HepG2 (cell line): ENCODE data around the gene LPIN3. TPM values are rescaled to one million over a fixed set of nuclear protein-coding genes. Genes with fewer than 3 reads are reported as not detected.

ENCODE experiments used
- CHD2 ChIP-seq: IDR thresholded peaks from 2 replicates; pipeline ENCODE4 v1.6.1; 2011; ENCODE audit warnings: low read depth, low read length, improper control_type of control experiment
- FLYWCH1 ChIP-seq: sonication (generic); formaldehyde crosslinking; IDR thresholded peaks from 2 replicates; pipeline ENCODE4 v1.8.1; 2023; ENCODE audit warnings: mild to moderate bottlenecking, missing genetic modification reagents
- FOXA1 ChIP-seq, 2 experiments: fragments of 450-650 bp in 1 of 2; sonication (generic) in 1 of 2; formaldehyde crosslinking in 1 of 2; IDR thresholded peaks; 2 replicates each; pipeline versions ENCODE4 v1.4.0 to v1.6.1; 2016 to 2020; ENCODE audit warnings: missing genetic modification reagents in 1 of 2
- GZF1 ChIP-seq: sonication (generic); formaldehyde crosslinking; IDR thresholded peaks from 2 replicates; pipeline ENCODE4 v1.5.1; 2020; ENCODE audit warnings: mild to moderate bottlenecking, missing genetic modification reagents
- KDM3A ChIP-seq: IDR thresholded peaks from 2 replicates; pipeline ENCODE4 v1.6.1; 2018; ENCODE audit warnings: low read depth, missing compliant biosample characterization
- NR2F6 ChIP-seq, 2 experiments: IDR thresholded peaks; 2 replicates each; pipeline ENCODE4 v1.6.1; 2016; ENCODE audit warnings: antibody characterized with exemption in 1 of 2, mild to moderate bottlenecking in 1 of 2
- PHF8 ChIP-seq: sonication (generic); formaldehyde crosslinking; IDR thresholded peaks from 2 replicates; pipeline ENCODE4 v1.5.0; 2020; ENCODE audit warnings: missing genetic modification reagents
- RFX3 ChIP-seq: IDR thresholded peaks from 2 replicates; pipeline ENCODE4 v1.6.1; 2016; ENCODE audit warnings: missing biosample characterization, missing genetic modification reagents
- RNF2 ChIP-seq: fragments of 450-650 bp; conservative IDR thresholded peaks from 2 replicates; pipeline ENCODE4 v1.6.1; 2016; ENCODE audit warnings: low read depth
- SALL2 ChIP-seq: sonication (generic); formaldehyde crosslinking; IDR thresholded peaks from 2 replicates; pipeline ENCODE4 v1.8.1; 2023; ENCODE audit warnings: mild to moderate bottlenecking, missing genetic modification reagents, inconsistent platforms
- SMARCE1 ChIP-seq: fragments of 450-650 bp; IDR thresholded peaks from 2 replicates; pipeline ENCODE4 v1.6.1; 2017; ENCODE audit warnings: borderline replicate concordance
- SRY ChIP-seq: sonication (generic); formaldehyde crosslinking; IDR thresholded peaks from 2 replicates; pipeline ENCODE4 v1.8.0; 2022; ENCODE audit warnings: mild to moderate bottlenecking, missing genetic modification reagents
- ZMAT3 ChIP-seq: sonication (generic); formaldehyde crosslinking; conservative IDR thresholded peaks from 2 replicates; pipeline ENCODE4 v1.7.0; 2021; ENCODE audit warnings: missing genetic modification reagents
- ZNF224 ChIP-seq: sonication (generic); formaldehyde crosslinking; IDR thresholded peaks from 2 replicates; pipeline ENCODE4 v1.5.0; 2020; ENCODE audit warnings: mild to moderate bottlenecking, missing genetic modification reagents
- ZNF563 ChIP-seq: sonication (generic); formaldehyde crosslinking; IDR thresholded peaks from 2 replicates; pipeline ENCODE4 v1.8.0; 2022; ENCODE audit warnings: mild to moderate bottlenecking, moderate library complexity, missing genetic modification reagents
- ZNF713 ChIP-seq: sonication (generic); formaldehyde crosslinking; IDR thresholded peaks from 2 replicates; pipeline ENCODE4 v1.4.0; 2020; ENCODE audit warnings: mild to moderate bottlenecking, missing genetic modification reagents
- ZNF761 ChIP-seq: sonication (generic); formaldehyde crosslinking; conservative IDR thresholded peaks from 2 replicates; pipeline ENCODE4 v1.4.0; 2020; ENCODE audit warnings: mild to moderate bottlenecking, missing genetic modification reagents
- ZNF781 ChIP-seq: sonication (generic); formaldehyde crosslinking; IDR thresholded peaks from 2 replicates; pipeline ENCODE4 v1.5.1; 2020; ENCODE audit warnings: borderline replicate concordance, mild to moderate bottlenecking, missing genetic modification reagents; ENCODE audit errors: not compliant biosample characterization
- polyA plus RNA-seq, 8 experiments: library from polyadenylated mRNA; depleted of rRNA in 3 of 8; stranded (reverse) in 7 of 8; unstranded in 1 of 8; fragments of >200 nt; fragmentation: Illumina TruSeq in 4 of 8; extraction: Trizol in 4 of 8; gene quantifications; 2 replicates each; pipeline versions ENCODE4 v1.2.1 to v1.2.3, GENCODE V29; 2011 to 2016; ENCODE audit warnings: low read depth in 4 of 8, missing spikeins in 1 of 8, mixed read lengths in 1 of 8; ENCODE audit not compliant: insufficient read depth in 1 of 8
- total RNA-seq, 5 experiments: library from RNA; depleted of rRNA; stranded (reverse); fragments of >200 nt; fragmentation: Illumina TruSeq; extraction: Trizol; gene quantifications; 2 replicates each; pipeline ENCODE4 v1.2.3, GENCODE V29; 2016; ENCODE audit warnings: low read depth in 1 of 5
- TF ChIP-seq, protein P1 (sequence below): sonication (generic); formaldehyde crosslinking; IDR thresholded peaks from 2 replicates; pipeline ENCODE4 v1.4.0; 2020; ENCODE audit warnings: mild to moderate bottlenecking, missing genetic modification reagents
- TF ChIP-seq, protein P2 (sequence below): sonication (generic); formaldehyde crosslinking; IDR thresholded peaks from 2 replicates; pipeline ENCODE4 v1.8.1; 2023; ENCODE audit warnings: mild to moderate bottlenecking, missing genetic modification reagents
- TF ChIP-seq, protein P3 (sequence below): sonication (generic); formaldehyde crosslinking; IDR thresholded peaks from 2 replicates; pipeline ENCODE4 v1.4.0; 2020; ENCODE audit warnings: mild to moderate bottlenecking, missing genetic modification reagents
- TF ChIP-seq, protein P4 (sequence below): fragments of 450-650 bp; IDR thresholded peaks from 2 replicates; pipeline ENCODE4 v1.6.1; 2016

The LPIN3 gene
- total and polyA plus RNA-seq, 2 of the 13 experiments (the other 11 are each of a cell fraction or from before 2014, with no cell fraction given), result 14.2 to 28.6 TPM

DNA sequence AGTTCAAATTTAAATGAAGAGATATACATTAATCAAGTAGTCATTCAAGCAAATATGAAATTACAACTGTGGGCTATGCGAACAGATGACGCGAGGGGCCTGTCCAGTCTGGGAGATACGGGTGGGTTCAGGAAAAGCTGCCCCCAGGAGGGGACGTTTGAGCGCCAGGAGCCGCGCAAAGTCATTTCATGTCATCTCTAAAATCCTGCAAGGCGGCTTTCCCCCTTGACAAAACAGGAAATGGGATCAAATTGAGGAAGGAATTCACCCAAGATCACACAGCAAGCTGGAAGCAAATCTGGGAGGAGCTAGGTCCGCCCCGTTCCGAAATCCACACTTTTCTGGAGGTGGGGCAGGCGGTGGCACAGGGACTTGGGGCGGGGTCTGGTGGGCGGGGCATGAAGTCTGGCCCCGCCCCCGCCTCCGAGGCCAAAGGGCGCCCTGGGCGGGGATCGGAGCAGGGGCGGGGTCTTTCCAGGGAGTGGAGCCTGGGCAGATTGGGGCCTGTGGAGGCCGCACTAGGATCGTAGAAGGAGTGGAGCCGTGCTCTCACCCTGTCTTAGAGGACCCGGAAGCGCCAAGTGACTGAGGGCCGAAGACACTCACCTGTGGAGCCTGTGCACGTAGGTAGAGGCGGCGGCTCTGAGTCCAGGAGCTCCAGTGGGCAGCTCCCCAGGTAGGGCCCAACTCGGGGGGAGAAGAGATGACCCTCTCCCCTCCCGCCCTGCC is at the start of gene LPIN3 (continued):
- TF ChIP-seq, protein P1, sequence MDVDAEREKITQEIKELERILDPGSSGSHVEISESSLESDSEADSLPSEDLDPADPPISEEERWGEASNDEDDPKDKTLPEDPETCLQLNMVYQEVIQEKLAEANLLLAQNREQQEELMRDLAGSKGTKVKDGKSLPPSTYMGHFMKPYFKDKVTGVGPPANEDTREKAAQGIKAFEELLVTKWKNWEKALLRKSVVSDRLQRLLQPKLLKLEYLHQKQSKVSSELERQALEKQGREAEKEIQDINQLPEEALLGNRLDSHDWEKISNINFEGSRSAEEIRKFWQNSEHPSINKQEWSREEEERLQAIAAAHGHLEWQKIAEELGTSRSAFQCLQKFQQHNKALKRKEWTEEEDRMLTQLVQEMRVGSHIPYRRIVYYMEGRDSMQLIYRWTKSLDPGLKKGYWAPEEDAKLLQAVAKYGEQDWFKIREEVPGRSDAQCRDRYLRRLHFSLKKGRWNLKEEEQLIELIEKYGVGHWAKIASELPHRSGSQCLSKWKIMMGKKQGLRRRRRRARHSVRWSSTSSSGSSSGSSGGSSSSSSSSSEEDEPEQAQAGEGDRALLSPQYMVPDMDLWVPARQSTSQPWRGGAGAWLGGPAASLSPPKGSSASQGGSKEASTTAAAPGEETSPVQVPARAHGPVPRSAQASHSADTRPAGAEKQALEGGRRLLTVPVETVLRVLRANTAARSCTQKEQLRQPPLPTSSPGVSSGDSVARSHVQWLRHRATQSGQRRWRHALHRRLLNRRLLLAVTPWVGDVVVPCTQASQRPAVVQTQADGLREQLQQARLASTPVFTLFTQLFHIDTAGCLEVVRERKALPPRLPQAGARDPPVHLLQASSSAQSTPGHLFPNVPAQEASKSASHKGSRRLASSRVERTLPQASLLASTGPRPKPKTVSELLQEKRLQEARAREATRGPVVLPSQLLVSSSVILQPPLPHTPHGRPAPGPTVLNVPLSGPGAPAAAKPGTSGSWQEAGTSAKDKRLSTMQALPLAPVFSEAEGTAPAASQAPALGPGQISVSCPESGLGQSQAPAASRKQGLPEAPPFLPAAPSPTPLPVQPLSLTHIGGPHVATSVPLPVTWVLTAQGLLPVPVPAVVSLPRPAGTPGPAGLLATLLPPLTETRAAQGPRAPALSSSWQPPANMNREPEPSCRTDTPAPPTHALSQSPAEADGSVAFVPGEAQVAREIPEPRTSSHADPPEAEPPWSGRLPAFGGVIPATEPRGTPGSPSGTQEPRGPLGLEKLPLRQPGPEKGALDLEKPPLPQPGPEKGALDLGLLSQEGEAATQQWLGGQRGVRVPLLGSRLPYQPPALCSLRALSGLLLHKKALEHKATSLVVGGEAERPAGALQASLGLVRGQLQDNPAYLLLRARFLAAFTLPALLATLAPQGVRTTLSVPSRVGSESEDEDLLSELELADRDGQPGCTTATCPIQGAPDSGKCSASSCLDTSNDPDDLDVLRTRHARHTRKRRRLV (CRISPR knock-in tag), result 0 out of 2 replicates have a peak, but pooled peaks have one; percentile 62
- peak; percentile 71 for TF ChIP-seq SRY (CRISPR knock-in tag)
- peak; percentile 63 for TF ChIP-seq NR2F6 (IDR thresholded peaks at IDR 0.05)
- peak; percentile 79 for TF ChIP-seq NR2F6 (CRISPR knock-in tag; IDR thresholded peaks at IDR 0.05)
- peak; percentile 89 for TF ChIP-seq PHF8
- TF ChIP-seq SMARCE1, result no peak
- no peak for TF ChIP-seq FLYWCH1 (CRISPR knock-in tag)
- no peak for TF ChIP-seq RFX3 (CRISPR knock-in tag)
- TF ChIP-seq ZNF761 (CRISPR knock-in tag), result peak; percentile 13; the same call in 1 of the 2 replicates
- peak; percentile 57; the same call in 1 of the 2 replicates for TF ChIP-seq GZF1
- TF ChIP-seq KDM3A, result peak; percentile 45
- TF ChIP-seq ZNF224 (CRISPR knock-in tag), result no peak; the same call in 1 of the 2 replicates
- TF ChIP-seq, protein P2, sequence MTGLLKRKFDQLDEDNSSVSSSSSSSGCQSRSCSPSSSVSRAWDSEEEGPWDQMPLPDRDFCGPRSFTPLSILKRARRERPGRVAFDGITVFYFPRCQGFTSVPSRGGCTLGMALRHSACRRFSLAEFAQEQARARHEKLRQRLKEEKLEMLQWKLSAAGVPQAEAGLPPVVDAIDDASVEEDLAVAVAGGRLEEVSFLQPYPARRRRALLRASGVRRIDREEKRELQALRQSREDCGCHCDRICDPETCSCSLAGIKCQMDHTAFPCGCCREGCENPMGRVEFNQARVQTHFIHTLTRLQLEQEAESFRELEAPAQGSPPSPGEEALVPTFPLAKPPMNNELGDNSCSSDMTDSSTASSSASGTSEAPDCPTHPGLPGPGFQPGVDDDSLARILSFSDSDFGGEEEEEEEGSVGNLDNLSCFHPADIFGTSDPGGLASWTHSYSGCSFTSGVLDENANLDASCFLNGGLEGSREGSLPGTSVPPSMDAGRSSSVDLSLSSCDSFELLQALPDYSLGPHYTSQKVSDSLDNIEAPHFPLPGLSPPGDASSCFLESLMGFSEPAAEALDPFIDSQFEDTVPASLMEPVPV, result 0 out of 2 replicates have a peak, but pooled peaks have one; percentile 76
- TF ChIP-seq ZNF713 (CRISPR knock-in tag), result peak; percentile 39; the same call in 1 of the 2 replicates
- TF ChIP-seq RNF2, result 0 out of 2 replicates have a peak, but pooled peaks have one; percentile 13
- TF ChIP-seq, protein P3, sequence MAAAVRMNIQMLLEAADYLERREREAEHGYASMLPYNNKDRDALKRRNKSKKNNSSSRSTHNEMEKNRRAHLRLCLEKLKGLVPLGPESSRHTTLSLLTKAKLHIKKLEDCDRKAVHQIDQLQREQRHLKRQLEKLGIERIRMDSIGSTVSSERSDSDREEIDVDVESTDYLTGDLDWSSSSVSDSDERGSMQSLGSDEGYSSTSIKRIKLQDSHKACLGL (CRISPR knock-in tag), result no peak
- TF ChIP-seq, protein P4, sequence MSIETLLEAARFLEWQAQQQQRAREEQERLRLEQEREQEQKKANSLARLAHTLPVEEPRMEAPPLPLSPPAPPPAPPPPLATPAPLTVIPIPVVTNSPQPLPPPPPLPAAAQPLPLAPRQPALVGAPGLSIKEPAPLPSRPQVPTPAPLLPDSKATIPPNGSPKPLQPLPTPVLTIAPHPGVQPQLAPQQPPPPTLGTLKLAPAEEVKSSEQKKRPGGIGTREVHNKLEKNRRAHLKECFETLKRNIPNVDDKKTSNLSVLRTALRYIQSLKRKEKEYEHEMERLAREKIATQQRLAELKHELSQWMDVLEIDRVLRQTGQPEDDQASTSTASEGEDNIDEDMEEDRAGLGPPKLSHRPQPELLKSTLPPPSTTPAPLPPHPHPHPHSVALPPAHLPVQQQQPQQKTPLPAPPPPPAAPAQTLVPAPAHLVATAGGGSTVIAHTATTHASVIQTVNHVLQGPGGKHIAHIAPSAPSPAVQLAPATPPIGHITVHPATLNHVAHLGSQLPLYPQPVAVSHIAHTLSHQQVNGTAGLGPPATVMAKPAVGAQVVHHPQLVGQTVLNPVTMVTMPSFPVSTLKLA, result no peak
- TF ChIP-seq ZMAT3 (CRISPR knock-in tag), result peak; percentile 93
- TF ChIP-seq FOXA1 (IDR thresholded peaks at IDR 0.05), result no peak
- no peak for TF ChIP-seq FOXA1 (CRISPR knock-in tag; IDR thresholded peaks at IDR 0.05)
- peak; percentile 11; the same call in 1 of the 2 replicates for TF ChIP-seq ZNF563 (CRISPR knock-in tag)
- TF ChIP-seq CHD2, result no peak; the same call in 1 of the 2 replicates
- peak; percentile 4; the same call in 1 of the 2 replicates for TF ChIP-seq SALL2 (CRISPR knock-in tag)
- TF ChIP-seq ZNF781 (CRISPR knock-in tag), result peak; percentile 75
